AML-193 (cell line): Measurements from ENCODE around the gene MYO10.
"Not testable (repeated sequence)": the region's sequence is repeated elsewhere in the genome, so short reads cannot be mapped to it uniquely, and the experiment has no call there.

Experiments
- DNase-seq, 2 experiments: peaks; one replicate each; lab custom pipeline; 2025; lab: John Stamatoyannopoulos, UW

MYO10 gene

GRCh38 chr5:16886793-16887345 lies 49.2 kb downstream of the MYO10 start:
- no peak for DNase-seq

- no peak for DNase-seq
Measured at GRCh38 chr5:16886366-16886736, 49.7 kb downstream of the MYO10 start.

GRCh38 chr5:16885635-16886365 lies 50.3 kb downstream of the MYO10 start:
- no peak for DNase-seq

GRCh38 chr5:16884595-16884994 lies 51.5 kb downstream of the MYO10 start:
- DNase-seq, result no peak

- no peak for DNase-seq
Measured at GRCh38 chr5:16883806-16884205, 52.3 kb downstream of the MYO10 start.

- no peak for DNase-seq
Measured at GRCh38 chr5:16883176-16883575, 52.9 kb downstream of the MYO10 start.

GRCh38 chr5:16881251-16881650 lies 54.8 kb downstream of the MYO10 start:
- no peak for DNase-seq

GRCh38 chr5:16880547-16880946 lies 55.5 kb downstream of the MYO10 start:
- DNase-seq, result no peak

- no peak for DNase-seq
Measured at GRCh38 chr5:16879650-16880049, 56.4 kb downstream of the MYO10 start.

GRCh38 chr5:16879191-16879590 lies 56.9 kb downstream of the MYO10 start:
- DNase-seq, result no peak

- no peak for DNase-seq
Measured at GRCh38 chr5:16877267-16877935, 58.7 kb downstream of the MYO10 start.

GRCh38 chr5:16874424-16874823 lies 61.7 kb downstream of the MYO10 start:
- not testable (repeated sequence) for DNase-seq

- no peak for DNase-seq
Measured at GRCh38 chr5:16871746-16872339, 64.2 kb downstream of the MYO10 start.

- DNase-seq, result no peak
Measured at GRCh38 chr5:16870878-16871277, 65.2 kb downstream of the MYO10 start.

GRCh38 chr5:16869821-16870796 lies 66.0 kb downstream of the MYO10 start:
- DNase-seq, result no peak

- DNase-seq, result no peak
Measured at GRCh38 chr5:16867577-16867953, 68.5 kb downstream of the MYO10 start.

GRCh38 chr5:16866795-16867576 lies 69.1 kb downstream of the MYO10 start:
- DNase-seq, result no peak

- no peak for DNase-seq
Measured at GRCh38 chr5:16866273-16866672, 69.8 kb downstream of the MYO10 start.

GRCh38 chr5:16865151-16865550 lies 70.9 kb downstream of the MYO10 start:
- DNase-seq, result no peak

- DNase-seq, result no peak
Measured at GRCh38 chr5:16864631-16865131, 71.4 kb downstream of the MYO10 start.

GRCh38 chr5:16863469-16863946 lies 72.6 kb downstream of the MYO10 start:
- no peak for DNase-seq
